Stimulated activated CD4-positive, alpha-beta T cell treated with anti-CD3 and anti-CD28 coated beads, Interleukin-4, amount 100 ng/mL, for 1 hour (primary cell): Measurements from ENCODE around the gene GPR137.

Source experiments
- DNase-seq: peaks from one replicate; pipeline ENCODE4 v3.0.0-alpha.2; 2020

GPR137 gene

DNA sequence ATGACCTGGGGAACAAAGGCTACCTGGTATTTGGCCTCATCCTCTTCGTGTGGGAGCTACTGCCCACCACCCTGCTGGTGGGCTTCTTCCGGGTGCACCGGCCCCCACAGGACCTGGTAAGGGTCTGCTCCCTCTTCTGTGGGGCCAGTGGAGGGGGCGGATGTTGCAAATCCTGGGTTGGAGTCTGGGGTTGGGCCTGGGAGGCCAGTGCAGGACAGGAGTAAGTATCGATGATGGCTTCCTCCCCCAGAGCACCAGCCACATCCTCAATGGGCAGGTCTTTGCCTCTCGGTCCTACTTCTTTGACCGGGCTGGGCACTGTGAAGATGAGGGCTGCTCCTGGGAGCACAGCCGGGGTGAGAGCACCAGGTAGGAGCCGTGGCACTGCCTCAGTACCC is 2.7 kb downstream of the GPR137 start:
- no peak for DNase-seq

GRCh38 chr11:64289002-64289564 is 3.4 kb downstream of the GPR137 start:
- no peak for DNase-seq

DNA sequence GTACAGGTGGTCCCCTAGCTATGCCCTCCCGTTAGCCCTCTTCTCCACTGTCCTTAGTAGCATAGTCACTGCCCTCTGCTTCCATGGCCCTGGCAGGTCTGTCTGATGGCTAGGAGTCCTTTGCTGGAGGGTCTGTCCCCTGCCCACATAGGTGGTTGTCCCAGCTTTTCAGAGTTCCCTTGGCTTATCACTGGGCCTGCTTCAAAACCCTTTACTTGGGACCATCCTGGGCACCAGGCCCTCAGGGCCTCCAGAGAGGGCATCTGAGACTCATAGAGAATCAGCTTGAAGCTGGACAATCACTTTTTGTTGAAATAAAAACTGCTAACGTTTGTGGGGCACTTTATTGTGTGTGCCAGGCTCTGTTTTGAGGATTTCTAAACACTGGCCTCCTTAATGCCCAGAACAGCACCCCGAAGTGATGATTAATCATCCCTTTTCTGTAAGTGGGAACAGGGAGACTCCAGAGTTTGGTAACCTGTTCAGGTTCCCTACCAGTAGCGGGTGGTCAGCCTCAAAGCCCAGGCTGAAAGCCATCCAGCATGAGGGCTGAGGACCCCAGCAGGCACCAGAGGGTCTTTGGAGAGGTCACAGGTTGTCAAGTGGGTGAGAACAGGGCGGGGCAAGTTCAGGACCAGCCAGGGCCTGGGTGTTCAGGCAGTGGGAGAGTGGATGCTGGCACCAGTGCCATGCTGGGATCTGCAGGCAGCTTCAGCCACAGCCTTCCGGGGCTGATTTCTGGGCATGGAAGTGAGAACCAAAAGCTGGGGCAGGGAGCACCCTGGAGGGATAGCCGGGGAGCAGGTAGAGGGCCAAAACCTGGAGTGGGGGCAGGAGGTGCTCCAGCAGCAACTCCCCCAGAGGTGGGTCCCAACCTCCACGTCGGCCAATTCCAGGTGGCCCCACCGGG is 5.0 kb downstream of the GPR137 start:
- DNase-seq: no peak

DNA sequence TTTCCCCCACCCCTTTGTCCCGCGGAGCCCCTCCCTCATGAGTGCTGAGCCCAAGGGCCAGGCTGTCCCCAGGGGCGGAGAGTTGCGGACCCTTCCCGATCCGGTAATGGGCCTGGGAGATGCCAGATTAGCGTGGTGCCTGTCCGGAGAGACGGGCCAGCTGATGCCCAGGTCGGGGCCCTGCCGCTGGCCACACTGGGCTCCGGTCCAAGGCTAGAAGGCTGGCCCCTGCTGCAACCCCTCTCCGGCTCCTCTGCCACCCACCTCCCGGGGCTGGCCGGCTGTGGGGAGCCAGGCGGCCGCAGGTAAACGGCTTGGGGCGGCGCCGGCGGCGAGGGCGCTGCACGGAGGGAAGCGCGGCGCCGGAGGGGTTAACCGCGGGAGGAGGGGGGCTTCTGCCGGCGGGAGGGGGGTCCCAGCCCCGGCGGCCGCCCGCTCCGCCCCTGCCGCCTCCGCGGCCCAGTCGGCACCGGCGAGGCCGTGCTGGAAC is 5.7 kb downstream of the GPR137 start, which contains the start of gene KCNK4:
Gene KCNK4, plus strand, starts transcription at position 41 of the 490 bp plus-strand sequence. CDS start 1,717 bp downstream, outside the sequence.
- DNase-seq: no peak

GRCh38 chr11:64291752-64292459 is 6.3 kb downstream of the GPR137 start:
- DNase-seq: no peak

- no peak for DNase-seq
Observed at GRCh38 chr11:64292460-64293254, 7.0 kb downstream of the GPR137 start.

GRCh38 chr11:64294774-64295173 is 9.1 kb downstream of the GPR137 start:
- no peak for DNase-seq

- DNase-seq: no peak
Observed at GRCh38 chr11:64295760-64296159, 10.1 kb downstream of the GPR137 start.

DNA sequence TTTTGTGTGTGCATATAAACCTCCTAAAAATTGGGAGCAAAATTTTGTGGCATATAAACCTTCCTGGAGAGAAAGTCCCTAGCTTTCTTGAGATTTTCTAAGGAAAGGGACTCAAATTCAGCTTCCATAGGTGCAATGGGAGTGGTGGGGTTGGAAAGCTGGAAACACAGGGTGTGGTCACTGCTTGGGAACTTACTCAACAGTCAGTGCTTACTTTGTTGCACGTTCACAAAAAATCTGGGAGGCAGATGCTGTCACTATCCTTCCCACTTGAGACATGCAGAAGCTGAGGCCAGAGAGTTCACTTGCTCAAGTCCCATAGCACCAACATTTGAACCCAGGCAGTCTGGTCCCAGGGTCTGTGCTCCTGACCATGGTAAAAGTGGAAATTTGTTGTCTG is 10.6 kb downstream of the GPR137 start:
- DNase-seq: no peak

GRCh38 chr11:64296830-64297698 is 11.4 kb downstream of the GPR137 start:
- DNase-seq: no peak

DNA sequence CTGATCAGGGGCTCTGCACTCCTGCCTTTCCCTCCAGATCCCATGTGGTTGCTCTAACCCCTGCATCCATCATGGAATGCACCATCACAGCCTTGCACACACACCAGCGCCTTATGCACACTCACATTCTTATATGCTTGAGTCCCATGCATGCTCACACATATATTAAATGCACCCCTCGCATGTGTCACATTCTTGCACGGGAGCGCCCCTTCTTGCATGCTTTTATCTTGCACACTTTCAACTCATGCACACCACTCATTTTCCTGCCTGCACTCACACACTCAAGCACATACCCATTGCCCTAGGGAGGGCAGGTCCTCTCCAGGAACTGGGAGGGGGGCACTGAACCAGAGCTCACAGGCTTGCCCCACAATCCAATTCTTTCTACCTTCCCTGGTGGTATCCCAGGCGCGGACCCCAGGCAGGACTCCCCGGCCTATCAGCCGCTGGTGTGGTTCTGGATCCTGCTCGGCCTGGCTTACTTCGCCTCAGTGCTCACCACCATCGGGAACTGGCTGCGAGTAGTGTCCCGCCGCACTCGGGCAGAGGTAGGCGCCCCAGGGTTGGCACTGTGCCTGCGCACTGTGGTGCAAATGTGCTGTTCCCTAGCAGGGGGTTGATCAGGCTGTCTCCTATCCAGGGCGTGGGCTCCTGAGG is 12.2 kb downstream of the GPR137 start:
- DNase-seq: no peak

DNA sequence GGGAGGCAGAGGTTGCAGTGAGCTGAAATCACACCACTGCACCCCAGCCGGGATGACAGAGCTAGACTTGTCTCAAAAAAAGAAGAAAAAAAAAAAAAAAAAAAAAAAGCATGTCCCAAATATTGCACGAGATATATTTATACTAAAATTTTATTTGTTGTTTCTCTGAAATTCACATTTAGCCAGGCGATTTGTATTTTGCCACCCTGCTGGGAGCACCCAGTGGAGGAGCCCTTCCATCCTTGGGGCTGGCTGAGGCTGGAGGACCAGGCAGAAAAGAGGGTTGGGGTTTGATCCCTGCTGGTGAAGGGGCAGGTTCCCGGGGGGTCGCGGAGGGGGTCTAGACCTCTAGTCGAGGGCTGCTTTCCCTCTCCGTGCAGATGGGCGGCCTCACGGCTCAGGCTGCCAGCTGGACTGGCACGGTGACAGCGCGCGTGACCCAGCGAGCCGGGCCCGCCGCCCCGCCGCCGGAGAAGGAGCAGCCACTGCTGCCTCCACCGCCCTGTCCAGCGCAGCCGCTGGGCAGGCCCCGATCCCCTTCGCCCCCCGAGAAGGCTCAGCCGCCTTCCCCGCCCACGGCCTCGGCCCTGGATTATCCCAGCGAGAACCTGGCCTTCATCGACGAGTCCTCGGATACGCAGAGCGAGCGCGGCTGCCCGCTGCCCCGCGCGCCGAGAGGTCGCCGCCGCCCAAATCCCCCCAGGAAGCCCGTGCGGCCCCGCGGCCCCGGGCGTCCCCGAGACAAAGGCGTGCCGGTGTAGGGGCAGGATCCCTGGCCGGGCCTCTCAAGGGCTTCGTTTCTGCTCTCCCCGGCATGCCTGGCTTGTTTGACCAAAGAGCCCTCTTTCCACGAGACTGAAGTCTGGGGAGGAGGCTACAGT is 13.6 kb downstream of the GPR137 start:
- no peak for DNase-seq

DNA sequence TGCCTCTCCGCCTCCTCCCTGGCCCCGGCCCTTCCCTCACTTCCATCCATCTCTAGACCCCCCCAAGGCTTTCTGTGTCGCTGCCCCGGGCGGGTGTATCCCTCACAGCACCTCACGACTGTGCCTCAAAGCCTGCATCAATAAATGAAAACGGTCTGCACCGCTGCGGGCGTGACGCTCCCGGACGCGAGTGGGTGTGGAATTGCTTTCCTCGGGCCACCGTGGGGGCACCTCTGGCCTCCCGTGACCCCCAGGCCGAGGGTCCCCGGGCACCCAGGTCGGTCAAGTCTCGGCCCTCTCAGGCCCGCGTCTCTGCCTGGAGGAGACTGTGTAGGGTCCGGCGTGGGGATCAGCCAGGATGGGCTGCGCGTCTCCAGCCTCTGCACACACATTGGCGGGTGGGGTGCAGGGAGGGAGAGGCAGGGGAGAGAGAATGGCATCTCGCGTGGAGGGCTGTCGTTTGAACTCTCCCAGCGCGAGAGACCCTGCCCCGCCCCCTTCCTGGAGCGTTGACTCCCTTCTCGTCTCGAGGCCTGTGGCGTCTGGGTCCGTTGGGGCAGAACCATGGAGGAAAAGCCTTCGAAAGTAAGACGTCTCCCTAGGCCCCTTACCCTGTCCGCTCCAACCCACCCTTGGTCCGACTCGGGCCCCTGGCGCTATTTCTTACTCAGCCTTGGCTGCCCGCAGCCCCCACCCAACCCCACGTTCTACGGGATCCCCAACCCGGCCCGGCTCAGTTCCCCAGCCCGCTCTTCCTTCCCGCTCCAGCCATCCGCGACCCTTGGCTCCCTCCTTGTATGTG is 14.4 kb downstream of the GPR137 start, which contains the start of gene CATSPERZ:
Gene CATSPERZ, plus strand, starts transcription at position 512 of the 802 bp plus-strand sequence. Its CDS starts 53 bp downstream, at position 565.
- DNase-seq: no peak

- DNase-seq: no peak
Observed at GRCh38 chr11:64303109-64304031, 17.7 kb downstream of the GPR137 start.

- no peak for DNase-seq
Observed at GRCh38 chr11:64304032-64304315, 18.3 kb downstream of the GPR137 start.

DNA sequence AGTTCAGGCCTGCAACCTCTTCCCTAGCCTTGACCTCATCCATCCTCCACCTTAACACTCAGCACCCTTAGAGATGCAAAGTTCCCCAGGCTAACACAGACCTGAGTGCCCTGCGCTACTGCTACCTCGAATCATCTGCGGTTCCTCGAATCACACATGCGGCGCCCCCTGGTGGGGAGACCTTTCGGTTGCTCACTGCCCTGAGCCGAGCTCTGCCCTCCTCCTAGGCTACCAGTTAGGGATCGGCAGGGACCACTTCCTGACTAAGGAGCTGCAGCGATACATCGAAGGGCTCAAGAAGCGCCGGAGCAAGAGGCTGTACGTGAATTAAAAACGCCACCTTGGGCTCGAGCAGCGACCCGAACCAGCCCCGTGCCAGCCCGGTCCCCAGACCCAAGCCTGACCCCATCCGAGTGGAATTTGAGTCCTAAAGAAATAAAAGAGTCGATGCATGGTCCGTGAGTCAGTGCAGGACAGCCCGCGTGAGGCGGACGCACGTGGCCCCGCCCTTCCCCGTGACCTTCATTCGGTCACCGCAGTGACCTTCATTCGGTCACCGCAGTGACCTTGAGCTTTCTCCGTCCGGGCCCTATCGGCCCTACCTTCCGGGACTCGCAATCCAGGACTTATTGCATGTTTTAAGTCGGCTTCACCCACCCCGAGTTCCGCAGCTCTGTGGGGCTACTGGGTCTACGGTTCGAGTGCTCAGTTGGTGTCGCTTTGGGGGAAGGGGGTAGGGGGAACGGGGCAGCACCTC is 18.8 kb downstream of the GPR137 start:
- peak; percentile 96 for DNase-seq

GRCh38 chr11:64305075-64305690 is 19.5 kb downstream of the GPR137 start, which contains the start of gene ESRRA:
TSS of gene ESRRA (plus strand) at chr11:64305524. CDS start at chr11:64307180, 1,656 bp downstream.
- peak; percentile 100 for DNase-seq
